GM19238 (cell line): ENCODE measurements around the gene NSFL1C.

Source experiments
- DNase-seq: peaks from one replicate; pipeline ENCODE4 v3.0.0; 2011; ENCODE audit warnings: low spot score; ENCODE audit not compliant: insufficient read length

The NSFL1C gene

DNA sequence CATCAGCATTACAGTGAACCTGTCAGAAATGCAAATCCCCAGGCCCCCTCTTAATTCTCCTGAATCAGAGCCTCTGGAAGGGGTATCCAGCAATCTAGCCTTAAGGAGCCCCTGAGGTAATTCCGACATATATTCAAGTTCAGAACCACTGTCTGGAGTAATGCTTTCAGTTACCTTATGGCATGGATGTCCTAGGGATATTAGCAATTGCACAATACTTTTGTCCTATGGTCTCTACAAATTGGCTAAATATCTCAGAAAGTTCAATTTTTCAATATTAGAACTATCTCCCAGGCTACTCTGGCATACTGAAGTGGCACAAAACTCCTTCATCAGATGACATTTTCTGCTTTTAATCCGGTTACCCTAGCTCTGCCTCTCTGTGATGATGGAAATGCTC, 6.4 kb downstream of the NSFL1C start:
- DNase-seq = no peak

DNA sequence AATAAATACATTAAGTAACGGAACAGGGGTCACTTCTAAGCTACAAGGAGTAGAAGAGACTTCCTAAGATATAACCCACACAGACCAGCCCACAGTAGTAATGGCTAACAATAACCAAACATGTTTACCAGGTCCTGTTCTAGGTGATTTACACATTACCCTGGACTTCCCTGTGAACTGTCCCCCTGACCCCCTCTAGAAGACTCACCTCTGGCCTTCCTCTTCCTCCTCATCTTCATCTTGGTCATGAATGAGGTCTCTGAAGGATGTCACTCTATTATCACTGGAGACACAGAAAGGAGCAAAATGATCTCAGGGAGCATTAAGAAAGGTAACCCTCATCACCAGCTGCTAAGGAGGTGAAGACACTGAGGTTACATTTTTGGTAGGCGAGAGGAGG, 8.7 kb downstream of the NSFL1C start:
- DNase-seq = no peak

DNA sequence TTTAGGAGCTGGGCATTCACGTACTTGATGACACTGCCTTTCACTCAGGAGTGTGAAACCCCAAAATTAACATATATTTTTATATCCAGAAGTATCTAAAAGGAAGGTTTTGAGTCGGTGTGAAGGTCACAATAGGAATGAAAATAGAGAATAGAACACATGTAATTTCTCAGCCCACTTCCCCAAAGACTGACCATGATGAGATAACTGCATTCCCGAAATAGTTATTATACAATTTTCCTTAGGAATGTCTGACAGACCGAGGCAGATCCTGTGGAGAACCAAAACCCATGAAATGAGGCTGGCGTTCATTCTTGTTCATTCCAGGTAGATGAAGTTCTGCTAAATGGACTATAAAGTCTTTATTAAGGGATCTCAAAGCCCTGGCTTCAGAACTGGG, 10.3 kb downstream of the NSFL1C start:
- DNase-seq = no peak

DNA sequence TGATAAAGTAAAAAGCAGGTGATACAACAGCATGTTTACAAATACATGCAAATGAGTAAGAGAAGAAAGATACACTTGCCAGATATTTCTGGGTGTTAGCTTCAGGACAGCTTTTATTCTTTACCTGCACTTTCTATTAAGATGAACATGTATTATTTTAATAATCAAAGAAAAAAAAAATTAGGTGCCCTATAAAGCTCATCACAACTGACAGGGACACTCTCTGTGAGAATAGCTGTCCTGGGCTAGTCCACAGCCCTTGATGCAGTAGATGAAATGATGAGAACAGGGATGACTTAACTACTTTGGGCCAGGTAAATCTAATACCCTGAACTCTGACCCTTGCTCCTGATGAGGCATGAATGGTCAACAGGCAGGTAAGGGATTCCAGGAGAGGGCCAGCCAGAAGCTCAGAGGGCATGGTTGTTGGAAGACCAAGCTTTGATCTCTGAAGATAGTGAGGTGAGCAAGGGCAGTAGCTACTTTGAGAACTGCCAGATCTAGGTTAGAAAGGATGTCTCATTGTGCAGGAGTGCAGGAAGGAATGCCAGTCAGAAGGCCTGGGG, 15.6 kb downstream of the NSFL1C start:
- no peak for DNase-seq

DNA sequence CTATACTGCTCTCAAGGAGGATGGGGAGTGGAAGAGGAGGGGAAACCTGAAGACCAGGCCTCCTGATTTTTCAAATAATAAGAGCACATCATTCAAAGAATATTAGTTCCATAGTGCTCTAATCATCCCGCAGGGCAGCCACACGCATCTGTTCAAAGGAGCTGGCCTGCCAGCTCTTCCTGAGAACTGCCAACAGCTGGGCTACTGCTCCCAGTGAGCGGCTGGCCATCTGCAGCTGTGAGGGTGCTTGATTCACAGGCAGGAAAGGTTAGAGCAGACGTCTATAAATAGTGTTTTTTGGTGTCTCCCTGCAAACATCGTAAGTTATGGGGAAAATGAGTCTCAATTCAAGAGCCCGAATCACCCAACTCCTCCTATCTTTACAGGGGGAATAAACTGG, 17.3 kb downstream of the NSFL1C start:
- no peak for DNase-seq

DNA sequence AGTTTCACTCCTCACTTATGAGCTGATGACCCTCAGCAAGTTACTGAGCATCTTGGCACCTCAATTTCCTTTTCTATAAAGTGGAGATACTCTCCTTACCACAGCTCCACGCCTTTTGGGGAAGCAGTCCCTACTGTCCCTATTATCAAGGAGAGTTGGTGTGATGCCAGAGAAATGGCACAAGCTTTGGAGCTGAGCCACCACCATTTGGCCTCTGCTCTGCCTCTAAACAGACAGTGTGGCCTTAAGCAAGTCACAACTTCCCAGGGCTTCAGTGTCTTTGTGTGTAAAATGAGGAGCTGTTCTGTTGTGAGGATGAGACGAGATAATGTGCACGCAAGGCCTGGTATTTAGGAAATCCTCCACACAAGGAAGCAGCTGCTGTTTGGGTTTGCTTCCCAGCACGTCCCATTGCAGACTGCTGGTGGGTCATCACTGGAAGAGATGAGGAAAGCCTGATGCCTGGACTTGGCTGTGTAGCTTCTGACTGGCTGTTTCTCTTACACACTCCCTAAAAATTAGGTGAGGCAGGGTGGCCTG, 18.5 kb downstream of the NSFL1C start:
- no peak for DNase-seq

DNA sequence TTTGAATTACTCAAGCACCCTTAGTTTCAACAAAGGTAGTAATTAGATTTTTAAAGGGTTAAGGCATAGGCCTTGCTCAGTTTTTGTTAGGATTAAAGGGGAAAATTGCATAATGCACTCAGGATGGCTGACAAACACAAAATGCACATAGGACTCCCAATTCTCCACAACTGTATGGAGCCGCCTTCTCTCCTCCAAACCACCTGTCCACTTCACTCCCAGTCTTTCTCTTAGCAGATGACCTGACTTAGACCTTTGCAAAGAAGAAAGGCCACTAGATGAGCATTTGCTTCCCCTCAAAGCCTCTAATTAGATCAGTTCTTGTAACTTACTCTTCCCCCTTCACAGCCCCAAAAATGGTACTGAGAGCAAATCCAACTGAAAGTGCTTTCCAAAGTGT, 20.1 kb downstream of the NSFL1C start:
- no peak for DNase-seq

DNA sequence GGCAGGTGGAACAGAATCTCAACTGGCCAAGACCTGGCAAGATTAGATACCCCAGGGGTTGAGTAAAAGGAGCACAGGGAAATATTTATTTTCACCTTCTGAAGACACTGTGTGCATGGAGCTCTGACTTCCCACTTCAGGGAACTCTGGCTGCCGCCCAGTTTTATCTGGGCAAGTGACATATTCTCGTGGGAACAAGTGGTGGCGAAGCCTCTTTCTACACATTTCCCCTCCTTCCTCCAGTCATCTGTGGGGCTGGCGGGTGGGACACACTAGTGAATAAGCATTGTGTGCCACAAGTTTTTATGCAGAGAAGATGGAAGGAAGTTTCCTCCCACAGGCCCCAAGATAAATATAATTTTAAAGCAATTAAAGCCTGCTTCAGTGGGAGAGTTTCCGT, 23.6 kb downstream of the NSFL1C start:
- no peak for DNase-seq

DNA sequence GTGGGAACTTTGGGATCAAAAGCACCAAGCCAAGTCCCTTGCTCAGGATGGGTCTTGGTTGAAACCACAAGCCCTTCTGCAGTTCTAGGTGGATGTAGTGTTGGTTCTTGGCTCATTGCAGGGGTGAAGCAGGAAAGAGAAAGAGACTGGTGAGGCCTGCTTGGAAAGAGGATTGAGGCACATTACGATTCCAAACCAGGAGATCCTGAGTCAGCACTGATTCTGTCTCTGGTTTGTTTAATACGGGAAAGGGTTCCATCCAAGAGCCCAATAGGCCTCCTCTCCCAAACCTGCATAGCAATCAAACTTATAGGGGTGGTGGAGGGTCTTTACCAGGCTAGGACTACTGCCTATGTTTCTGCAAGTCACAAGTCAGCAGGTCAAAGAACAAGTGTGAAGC, 24.3 kb downstream of the NSFL1C start:
- no peak for DNase-seq

DNA sequence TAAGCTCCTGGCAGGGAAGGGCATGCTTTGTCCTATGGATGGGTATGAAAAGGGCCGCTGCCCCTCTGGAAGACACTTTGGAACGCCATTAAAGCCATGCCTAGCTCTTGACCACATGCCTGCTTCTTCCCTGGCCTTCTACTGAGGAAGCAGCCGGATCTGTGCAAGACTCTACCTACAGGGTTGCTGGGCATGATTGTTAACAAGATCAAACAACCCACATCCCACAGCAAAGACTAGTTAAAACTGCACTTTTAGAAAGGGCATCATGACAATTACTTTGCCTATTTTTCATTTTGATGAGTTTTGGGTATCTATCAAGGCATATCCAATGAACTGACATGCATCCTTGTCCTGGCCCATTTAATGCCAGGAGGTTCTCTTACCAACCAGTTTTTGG, 25.5 kb downstream of the NSFL1C start:
- DNase-seq = no peak

DNA sequence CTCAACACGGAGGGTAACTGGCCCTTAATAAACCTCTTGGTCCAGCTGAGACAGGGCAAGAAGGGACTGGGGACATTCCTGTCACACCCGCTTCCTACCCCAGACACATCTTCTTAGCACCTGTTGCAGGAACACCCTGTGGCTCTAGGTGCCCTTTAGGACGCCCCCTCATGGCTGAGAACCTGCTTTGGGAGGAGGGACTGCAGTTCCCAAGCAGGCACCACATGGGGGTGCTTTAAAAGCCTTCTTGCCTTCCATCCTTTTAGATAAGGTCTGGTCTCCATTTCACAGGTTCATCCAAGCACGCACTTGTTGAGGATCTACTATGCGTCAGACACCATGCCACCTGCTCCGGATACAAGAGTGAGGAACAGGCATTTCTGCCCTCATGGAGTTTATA, 26.6 kb downstream of the NSFL1C start:
- DNase-seq = no peak

DNA sequence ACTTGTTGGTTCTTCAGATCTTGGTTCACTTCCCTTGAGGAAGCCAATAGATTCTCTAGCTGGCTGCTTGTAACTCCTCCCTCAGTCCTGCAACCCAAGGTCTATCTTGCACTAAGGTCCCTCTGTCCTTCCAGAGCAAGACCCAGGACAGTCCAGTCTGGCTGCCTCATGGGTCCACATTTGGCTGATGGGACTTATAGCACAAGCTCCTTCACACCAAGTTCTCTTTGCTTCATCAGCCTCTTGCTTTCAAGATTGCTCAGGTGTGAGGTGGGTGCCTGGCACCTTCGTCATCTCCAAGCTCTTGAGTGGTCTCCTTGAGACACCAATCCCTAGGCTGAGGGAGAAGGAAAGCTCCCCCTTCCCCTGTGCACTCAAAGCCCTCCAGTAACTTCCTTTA, 28.3 kb downstream of the NSFL1C start:
- DNase-seq = no peak

DNA sequence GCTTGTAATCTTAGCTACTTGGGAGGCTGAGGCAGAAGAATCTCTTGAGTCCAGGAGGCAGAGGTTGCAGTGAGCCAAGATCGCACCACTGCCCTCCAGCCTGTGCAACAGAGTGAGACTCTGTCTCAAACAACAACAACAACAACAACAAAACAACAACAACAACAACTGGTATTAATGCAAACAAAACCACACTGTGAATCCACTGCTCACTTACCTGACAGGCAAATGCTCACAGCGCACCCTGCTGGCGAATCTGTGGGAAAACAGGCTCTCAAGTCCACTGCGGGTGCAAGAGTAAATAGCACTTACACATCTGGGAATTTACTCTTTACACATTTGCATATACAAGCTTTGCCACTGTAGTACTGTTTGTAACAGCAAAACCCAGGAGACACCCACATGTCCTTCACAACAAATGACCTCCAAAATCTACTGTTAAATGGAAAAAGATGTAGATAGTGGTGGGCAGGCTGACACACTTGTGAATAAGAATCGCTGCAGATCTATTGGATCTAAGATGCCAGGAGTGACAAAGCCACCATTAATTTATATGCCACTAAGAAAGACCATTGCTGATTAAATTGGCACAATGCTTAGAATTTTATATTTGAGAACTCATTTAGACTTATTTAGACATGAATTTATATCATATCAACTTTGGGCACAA, 29.3 kb downstream of the NSFL1C start:
- DNase-seq = peak; percentile 52

DNA sequence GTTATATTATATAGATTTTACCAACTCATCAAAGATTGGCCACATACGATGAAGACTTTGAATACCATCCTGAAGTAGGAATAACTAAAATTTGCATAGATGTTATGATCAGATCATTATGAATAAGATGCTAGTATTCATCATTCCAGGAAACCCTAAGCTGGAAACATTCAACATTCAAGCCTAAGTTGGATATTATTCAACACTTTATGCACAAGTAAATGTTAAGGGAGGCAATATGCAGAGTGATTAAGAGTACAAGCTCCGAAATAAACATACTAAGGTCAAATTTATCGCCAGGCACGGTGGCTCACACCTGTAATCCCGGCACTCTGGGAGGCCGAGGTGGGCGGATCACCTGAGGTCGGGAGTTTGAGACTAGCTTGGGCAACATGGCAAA, 30.4 kb downstream of the NSFL1C start:
- DNase-seq = no peak

DNA sequence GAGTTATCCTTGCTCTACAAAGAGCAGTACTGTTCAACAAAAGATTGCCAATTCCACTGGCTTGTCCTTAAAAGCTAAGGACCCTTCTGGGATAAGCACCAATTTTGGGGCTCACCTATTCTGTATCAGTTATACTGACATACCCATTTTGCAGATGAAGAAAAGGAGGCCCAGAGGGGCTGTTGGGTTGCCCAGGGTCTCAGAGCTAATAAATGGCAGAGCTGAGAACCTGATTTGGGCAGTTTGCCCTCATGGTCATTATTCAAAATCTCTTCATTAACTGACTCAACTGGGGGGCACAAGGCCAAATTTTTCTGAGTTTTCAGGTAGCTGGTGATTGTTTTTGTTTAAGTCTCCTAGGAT, 31.3 kb downstream of the NSFL1C start:
- DNase-seq = no peak

DNA sequence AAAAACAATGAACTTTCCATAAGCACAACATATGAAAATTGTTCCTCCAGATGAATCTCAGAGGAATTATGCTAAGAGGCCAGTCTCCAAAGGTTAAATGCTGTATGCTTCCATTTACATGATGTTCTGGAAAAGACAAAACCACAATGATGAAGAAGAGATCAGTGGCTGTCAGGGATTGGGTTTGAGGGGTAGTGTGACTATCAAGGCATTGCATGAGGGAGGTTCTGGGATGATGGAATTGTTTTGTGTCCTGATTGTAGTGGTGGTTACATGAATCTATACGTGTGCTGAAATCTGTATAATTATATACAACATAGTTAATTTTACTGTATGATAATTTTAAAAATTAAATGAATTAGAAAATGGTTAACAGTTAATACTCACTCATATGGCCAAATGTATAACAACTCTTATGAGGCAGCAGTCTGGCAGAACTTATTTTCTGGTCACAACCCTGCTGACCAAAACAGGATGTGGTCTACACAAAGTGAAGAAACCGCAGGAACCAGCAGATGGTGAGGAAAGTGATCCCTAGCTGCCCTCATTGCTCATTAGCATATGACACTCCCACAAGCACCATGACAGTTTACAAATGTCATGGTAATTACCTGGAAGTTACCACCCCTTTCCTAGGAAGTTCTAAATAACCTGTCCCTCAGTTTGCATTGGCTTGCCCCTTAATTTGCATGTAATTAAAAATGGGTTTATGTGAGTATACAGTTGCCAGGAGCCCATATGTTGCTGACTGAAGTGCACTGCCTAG, 31.9 kb downstream of the NSFL1C start:
- peak; percentile 40 for DNase-seq

DNA sequence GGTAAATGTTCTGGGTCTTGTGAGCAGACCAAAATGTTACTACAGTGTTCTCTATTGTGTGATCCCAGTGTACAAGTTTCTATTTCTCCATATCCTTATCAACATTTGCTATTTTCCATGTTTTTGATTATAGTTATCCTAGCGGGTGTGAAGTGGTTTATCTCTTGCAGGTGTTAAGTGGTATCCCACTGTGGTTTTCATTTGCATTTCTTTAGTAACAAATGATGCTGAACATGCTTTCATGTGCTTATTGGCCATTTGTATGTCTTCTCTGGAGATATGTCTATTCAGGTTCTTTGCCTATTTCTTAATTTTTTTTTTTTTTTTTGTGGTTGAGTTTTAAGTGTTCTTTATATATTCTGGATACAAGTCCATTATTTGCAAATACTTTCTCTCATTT, 35.5 kb downstream of the NSFL1C start:
- no peak for DNase-seq

DNA sequence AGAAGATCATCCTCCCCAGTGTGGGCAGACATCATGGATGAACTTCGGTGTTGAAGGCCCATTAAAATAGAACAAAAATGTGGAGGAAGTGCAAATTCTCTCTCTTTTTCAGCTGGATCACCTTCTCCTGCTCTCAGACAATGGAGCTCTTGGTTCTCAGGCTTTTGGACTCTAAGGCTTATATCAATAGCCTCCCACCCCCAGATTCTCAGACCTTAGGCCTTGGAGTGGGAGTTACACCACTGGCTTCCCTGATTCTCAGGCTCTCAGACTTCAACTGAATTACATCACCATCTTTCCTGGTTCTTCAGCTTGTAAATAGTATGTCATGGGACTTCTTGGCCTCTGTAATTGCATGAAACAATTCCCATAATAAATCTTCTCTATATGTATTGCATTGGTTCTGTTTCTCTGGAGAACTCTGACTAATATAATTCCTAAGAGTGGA, 36.6 kb downstream of the NSFL1C start:
- no peak for DNase-seq

DNA sequence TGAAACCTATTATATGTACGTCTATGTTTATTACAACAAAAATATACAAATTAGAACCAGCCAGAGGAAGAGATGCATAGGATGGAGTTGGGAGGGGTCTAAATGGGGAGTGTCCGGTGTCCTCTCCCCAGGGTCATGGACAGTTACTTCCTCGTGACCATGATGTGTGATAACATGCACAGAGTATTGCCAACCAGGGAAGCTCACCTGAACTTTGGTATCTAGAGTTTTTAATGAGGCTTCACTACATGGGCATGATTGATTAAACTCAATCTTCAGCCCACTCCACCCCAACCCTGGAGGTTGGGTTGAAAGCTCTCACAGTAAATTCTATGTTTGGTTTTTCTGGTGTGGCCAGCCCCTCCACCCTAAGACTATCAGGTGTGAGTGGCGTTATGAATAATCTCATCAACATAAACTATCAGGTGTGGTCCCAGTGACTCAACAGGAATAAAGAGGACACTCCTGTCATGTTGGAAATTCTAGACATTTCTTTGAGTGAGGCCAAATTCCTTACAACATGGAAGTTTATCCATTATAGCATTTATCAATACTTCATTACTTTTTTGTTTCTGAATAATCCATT, 37.4 kb downstream of the NSFL1C start:
- DNase-seq = no peak

DNA sequence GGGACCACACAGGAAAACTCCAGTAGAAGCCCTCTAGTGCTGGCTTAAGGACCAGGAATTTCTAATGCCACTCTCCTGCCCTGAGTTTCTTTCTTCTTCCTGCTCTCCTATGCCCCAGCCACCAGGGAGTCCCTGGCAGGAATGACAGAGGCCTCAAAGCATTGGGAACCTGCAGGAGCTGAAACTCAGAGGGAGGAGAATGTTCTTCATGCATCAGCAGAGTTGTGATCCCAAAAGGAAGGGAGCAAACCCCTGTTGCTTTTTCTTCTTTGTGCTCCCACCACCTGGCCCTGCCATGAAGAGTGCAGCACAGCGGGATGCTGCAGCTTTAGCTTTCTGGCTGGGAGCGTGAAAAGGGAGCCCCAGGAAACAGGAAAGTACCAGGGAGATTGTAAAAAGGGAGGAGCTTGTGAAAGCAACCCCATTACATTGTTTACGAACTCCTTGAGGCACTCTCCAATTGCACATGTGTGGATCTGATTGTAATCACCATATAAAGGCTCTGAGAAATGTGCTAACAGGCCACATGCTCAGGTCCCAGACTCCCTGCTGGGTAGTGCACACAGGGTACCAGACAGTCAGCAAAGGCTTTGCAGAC, 39.1 kb downstream of the NSFL1C start:
- DNase-seq = no peak

DNA sequence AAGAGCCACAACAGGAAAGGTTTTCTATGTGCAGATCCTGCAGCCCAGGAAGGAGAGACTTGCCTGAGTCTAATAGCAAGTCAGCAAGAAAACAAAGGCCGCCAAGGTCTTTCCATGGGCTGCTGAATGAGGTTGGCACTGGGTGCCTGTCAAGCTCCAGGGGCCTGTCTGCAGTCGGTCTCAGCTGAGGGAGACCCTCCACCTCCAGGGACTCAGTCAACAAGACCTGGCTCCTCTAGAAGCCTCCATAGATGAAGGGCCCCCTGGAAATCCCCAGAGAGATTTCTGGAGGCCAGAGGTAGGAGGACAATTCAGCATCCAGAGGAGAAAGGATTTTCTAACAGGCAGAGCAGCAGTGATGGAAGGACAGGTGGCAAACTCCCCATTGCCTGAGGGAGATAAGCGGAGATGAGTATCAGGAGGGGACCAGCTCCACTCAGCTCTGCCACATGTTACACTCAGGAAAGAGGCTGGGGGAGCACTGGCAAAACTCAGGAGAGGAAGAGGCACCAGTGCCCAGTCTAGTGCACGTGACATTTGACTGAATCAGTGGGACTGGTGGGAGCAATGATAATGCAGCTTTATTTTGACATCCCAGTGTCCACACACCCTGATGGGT, 40.3 kb downstream of the NSFL1C start:
- no peak for DNase-seq
